Spleen (tissue), 11 donors: ENCODE measurements around the gene EVA1C. TPM values are rescaled to one million over a fixed set of nuclear protein-coding genes. Genes with fewer than 3 reads are reported as not detected.

Experiments used
- DNase-seq: peaks from one replicate; pipeline ENCODE4 v3.0.0-alpha.2; 2020
- H3K27ac ChIP-seq, 8 donors: fragments of 200-600 bp; sonication (generic) in 7 of 8; 1 replicate in 4 of 8; 2 replicates in 4 of 8; pipeline versions ENCODE4 v1.5.0 to v1.8.0; 2016 to 2021; ENCODE audit warnings: inconsistent platforms in 4 of 8, mild to moderate bottlenecking in 4 of 8, moderate library complexity in 1 of 8
- H3K27me3 ChIP-seq, 7 donors: fragments of 200-600 bp; sonication (generic) in 6 of 7; replicated peaks in 1 of 7; 1 replicate in 4 of 7; 2 replicates in 3 of 7; pipeline versions ENCODE4 v1.5.0 to v1.8.0; 2016 to 2021; ENCODE audit warnings: inconsistent platforms in 3 of 7, mild to moderate bottlenecking in 1 of 7
- H3K36me3 ChIP-seq, 6 donors: fragments of 200-600 bp; sonication (generic) in 5 of 6; 1 replicate in 4 of 6; 2 replicates in 2 of 6; pipeline versions ENCODE4 v1.5.0 to v1.8.0; 2016 to 2021; ENCODE audit warnings: inconsistent platforms in 2 of 6
- H3K4me1 ChIP-seq, 6 donors: fragments of 200-600 bp; sonication (generic) in 5 of 6; 1 replicate in 3 of 6; 2 replicates in 3 of 6; pipeline versions ENCODE4 v1.5.0 to v1.8.0; 2016 to 2021; ENCODE audit warnings: inconsistent platforms in 3 of 6
- H3K4me3 ChIP-seq, 8 donors: fragments of 200-600 bp; sonication (generic) in 7 of 8; 1 replicate in 4 of 8; 2 replicates in 4 of 8; pipeline versions ENCODE4 v1.5.0 to v1.8.0; 2016 to 2021; ENCODE audit warnings: inconsistent platforms in 4 of 8, mild to moderate bottlenecking in 4 of 8, moderate library complexity in 2 of 8
- H3K9me3 ChIP-seq, 8 donors: fragments of 200-600 bp; sonication (generic) in 7 of 8; 1 replicate in 4 of 8; 2 replicates in 4 of 8; pipeline versions ENCODE4 v1.5.0 to v1.8.0; 2016 to 2021; ENCODE audit warnings: inconsistent platforms in 4 of 8
- CTCF ChIP-seq, 11 experiments: fragments of 200-600 bp in 7 of 11; fragments of 450-650 bp in 4 of 11; sonication (generic) in 4 of 11; IDR thresholded peaks in 8 of 11; conservative IDR thresholded peaks in 3 of 11; 1 replicate in 7 of 11; 2 replicates in 4 of 11; pipeline versions ENCODE4 v1.4.0 to v1.8.0; 2016 to 2021; ENCODE audit warnings: antibody characterized with exemption in 11 of 11, inconsistent platforms in 4 of 11, mild to moderate bottlenecking in 1 of 11
- POLR2A ChIP-seq, 3 donors: fragments of 450-650 bp; IDR thresholded peaks; one replicate each; pipeline ENCODE4 v1.5.1; 2017; ENCODE audit warnings: antibody characterized with exemption in 3 of 3, mild to moderate bottlenecking in 1 of 3
- POLR2AphosphoS5 ChIP-seq, 3 donors: sonication (generic); formaldehyde crosslinking; IDR thresholded peaks; one replicate each; pipeline ENCODE4 v1.5.1; 2017; ENCODE audit warnings: antibody characterized with exemption in 3 of 3
- WGBS, 5 donors: extraction: QIAGEN DNeasy Blood & Tissue Kit in 3 of 5; methylation state at CpG; one replicate each; pipeline versions ENCODE4 v1.1.5 to v1.1.7; 2013 to 2018; 5-methylcytosine and 5-hydroxymethylcytosine counted together
- intact Hi-C: fragments of 100-400 bp; cut with DNase I; formaldehyde crosslinking; loops from one replicate; pipeline ENCODE4 v1.15.0; 2023; ENCODE audit warnings: low total_unique reads
- polyA plus RNA-seq, 3 donors: library from polyadenylated mRNA; stranded (reverse); fragments of 200-250 nt; gene quantifications; one replicate each; pipeline ENCODE4 v1.2.1, GENCODE V29; 2013
- total RNA-seq, 7 donors: library from RNA; depleted of rRNA in 3 of 7; stranded (reverse); fragments of >200 nt in 3 of 7; fragmentation: NEBNext Ultra II Directional in 4 of 7; extraction: Animal tissue kit (Norgen Biotek cat#: 25700) in 4 of 7; gene quantifications; one replicate each; pipeline versions ENCODE4 v1.1.0 to v1.2.1, GENCODE V29; 2016 to 2021
- donor health status: healthy with polysubstance abuse.
- donor health status: DM: no; HTN: no; CAD: no; lungs with moderate emphysema.
- donor health status: DM: no; HTN: no; CAD: no.
- donor health status: Bipolar disorder and iron deficiency.
- donor health status: healthy.
- donor health status: DM: no; HTN: no; CAD: no.
- donor health status: DM: yes; HTN: yes; CAD: no.

Gene EVA1C
- total and polyA plus RNA-seq, 10 donors, result 11.9 to 39.4 (median 25.4) TPM

GRCh38 chr21:32392880-32393676 is 19.4 kb upstream of the EVA1C start, which contains the start of gene URB1:
TSS of gene URB1 (minus strand) at chr21:32393012. CDS start at chr21:32392910, 102 bp downstream.
- Histone ChIP-seq H3K9me3 (no peaks in the 10 kb centered on the region), H3K36me3 (peaks cover 0 to 9% (median 0%) of the 10 kb centered on the region in 6 donors), H3K27me3 (peaks cover 0 to 15% (median 0%) of the 10 kb centered on the region in 7 donors), H3K4me1 (peaks cover 13 to 48% (median 27%) of the 10 kb centered on the region in 6 donors), H3K27ac (peak within 1 kb of the TSS; percentile 79 to 93 (median 88)), H3K4me3 (peak within 1 kb of the TSS; percentile 91 to 100 (median 100))
- 4 to 7% (median 6%) methylated on average over 36 to 59 of the region's 59 CpGs for WGBS, 5 donors
- DNase-seq, result peak; percentile 98
- TF ChIP-seq POLR2AphosphoS5 (IDR thresholded peaks at IDR 0.05) (peak; percentile 85 to 92 (median 87)), CTCF (IDR thresholded peaks at IDR 0.05 in 8 of 11, conservative IDR thresholded peaks at IDR 0.05 in 3 of 11) (no peak), POLR2A (IDR thresholded peaks at IDR 0.05) (peak in 1 of 3 donors; percentile 62)
- intact Hi-C loops, result no loop called here

- H3K27ac ChIP-seq, result peak overlapping the region in 7 of 8 donors; percentile 79 to 93 (median 89)
- H3K36me3 ChIP-seq, result peaks cover 0 to 3% (median 0%) of the 10 kb centered on the region in 6 donors
- TF ChIP-seq POLR2AphosphoS5 (IDR thresholded peaks at IDR 0.05) (no peak), CTCF (IDR thresholded peaks at IDR 0.05 in 8 of 11, conservative IDR thresholded peaks at IDR 0.05 in 3 of 11) (no peak), POLR2A (IDR thresholded peaks at IDR 0.05) (no peak)
- WGBS, 5 donors, result 44 to 54% (median 50%) methylated on average over 9 of the region's 9 CpGs
- peaks cover 0 to 20% (median 0%) of the 10 kb centered on the region in 7 donors for H3K27me3 ChIP-seq
- intact Hi-C loops, result no loop called here
- DNase-seq, result no peak
- peak overlapping the region; percentile 91 to 100 (median 100) for H3K4me3 ChIP-seq
- no peaks in the 10 kb centered on the region for H3K9me3 ChIP-seq
- peaks cover 13 to 43% (median 27%) of the 10 kb centered on the region in 6 donors for H3K4me1 ChIP-seq
Observed at GRCh38 chr21:32393677-32394001, 18.9 kb upstream of the EVA1C start.

GRCh38 chr21:32403201-32403777 is 9.2 kb upstream of the EVA1C start:
- H3K27me3 ChIP-seq, result peaks cover 0 to 19% (median 0%) of the 10 kb centered on the region in 7 donors
- H3K4me3 ChIP-seq, result no peak overlapping the region
- no peaks in the 10 kb centered on the region for H3K36me3 ChIP-seq
- H3K4me1 ChIP-seq, result peaks cover 0 to 23% (median 8%) of the 10 kb centered on the region in 6 donors
- no peak overlapping the region for H3K27ac ChIP-seq
- peak in 10 of 11 experiments; percentile 16 to 65 (median 60) for TF ChIP-seq CTCF (IDR thresholded peaks at IDR 0.05 in 8 of 11, conservative IDR thresholded peaks at IDR 0.05 in 3 of 11)
- peak in 1 of 3 donors; percentile 21 for TF ChIP-seq POLR2AphosphoS5 (IDR thresholded peaks at IDR 0.05)
- TF ChIP-seq POLR2A (IDR thresholded peaks at IDR 0.05), result no peak
- DNase-seq, result no peak
- intact Hi-C loops, result loop anchor here (5.0 to 10.0 kb wide), 2 partner anchors 172 to 199 kb away; no protein-coding TSS in a partner anchor
- 13 to 30% (median 17%) methylated on average over 5 of the region's 5 CpGs for WGBS, 5 donors
- H3K9me3 ChIP-seq, result no peaks in the 10 kb centered on the region

GRCh38 chr21:32406405-32406804 is 6.1 kb upstream of the EVA1C start:
- H3K36me3 ChIP-seq, result no peaks in the 10 kb centered on the region
- 42 to 59% (median 51%) methylated on average over 4 to 6 of the region's 6 CpGs for WGBS, 5 donors
- peak overlapping the region in 4 of 8 donors; percentile 20 to 60 (median 46) for H3K27ac ChIP-seq
- intact Hi-C loops, result loop anchor here (10.0 kb wide), 1 partner anchor 168 kb away; no protein-coding TSS in a partner anchor
- TF ChIP-seq CTCF (IDR thresholded peaks at IDR 0.05 in 8 of 11, conservative IDR thresholded peaks at IDR 0.05 in 3 of 11) (no peak), POLR2AphosphoS5 (IDR thresholded peaks at IDR 0.05) (peak in 2 of 3 donors; percentile 54 to 61)
- no peaks in the 10 kb centered on the region for H3K9me3 ChIP-seq
- peaks cover 0 to 40% (median 18%) of the 10 kb centered on the region in 6 donors for H3K4me1 ChIP-seq
- no peak overlapping the region for H3K4me3 ChIP-seq
- no peak for DNase-seq
- peaks cover 0 to 6% (median 0%) of the 10 kb centered on the region in 7 donors for H3K27me3 ChIP-seq
